Activated CD8-positive, alpha-beta memory T cell treated with anti-CD3 and anti-CD28 coated beads for 4 hours (primary cell): ENCODE data around the gene GFRA3.
"Not testable (repeated sequence)": the region's sequence is repeated elsewhere in the genome, so short reads cannot be mapped to it uniquely, and the experiment has no call there.

Experiments
- DNase-seq, 2 donors: peaks; one replicate each; pipeline ENCODE4 v3.0.0-alpha.2; 2020; ENCODE audit warnings: low read depth in 2 of 2

The GFRA3 gene

GRCh38 chr5:138274189-138274853 lies at the start of gene GFRA3:
Gene GFRA3, minus strand, starts transcription at chr5:138274621. Its CDS starts 197 bp downstream, at chr5:138274424.
- DNase-seq, result no peak

- not testable (repeated sequence) for DNase-seq
Observed at GRCh38 chr5:138318211-138318610, 43.8 kb upstream of the GFRA3 start.

GRCh38 chr5:138316355-138316754 lies 41.9 kb upstream of the GFRA3 start:
- no peak for DNase-seq

GRCh38 chr5:138315751-138316278 lies 41.4 kb upstream of the GFRA3 start:
- no peak for DNase-seq

GRCh38 chr5:138305797-138306196 lies 31.4 kb upstream of the GFRA3 start:
- no peak for DNase-seq

- no peak for DNase-seq
Observed at GRCh38 chr5:138303372-138303771, 29.0 kb upstream of the GFRA3 start.

GRCh38 chr5:138289296-138289695 lies 14.9 kb upstream of the GFRA3 start:
- DNase-seq, result no peak

GRCh38 chr5:138287246-138287645 lies 12.8 kb upstream of the GFRA3 start:
- DNase-seq, result no peak

- no peak for DNase-seq
Observed at GRCh38 chr5:138282920-138283742, 8.7 kb upstream of the GFRA3 start.

GRCh38 chr5:138280915-138281314 lies 6.5 kb upstream of the GFRA3 start:
- DNase-seq, result no peak

- no peak for DNase-seq
Observed at GRCh38 chr5:138276402-138277054, 2.1 kb upstream of the GFRA3 start.

- DNase-seq, result no peak
Observed at GRCh38 chr5:138275895-138276294, 1.5 kb upstream of the GFRA3 start.

GRCh38 chr5:138275379-138275782 lies 960 bp upstream of the GFRA3 start:
- DNase-seq, result no peak

- no peak for DNase-seq
Observed at GRCh38 chr5:138273834-138274188, 610 bp downstream of the GFRA3 start.

GRCh38 chr5:138272681-138273080 lies 1.7 kb downstream of the GFRA3 start:
- no peak for DNase-seq

GRCh38 chr5:138271281-138271680 lies 3.1 kb downstream of the GFRA3 start:
- DNase-seq, result no peak

- no peak for DNase-seq
Observed at GRCh38 chr5:138264183-138264582, 10.2 kb downstream of the GFRA3 start.

GRCh38 chr5:138263581-138263980 lies 10.8 kb downstream of the GFRA3 start:
- no peak for DNase-seq

- DNase-seq, result no peak
Observed at GRCh38 chr5:138258704-138259292, 15.6 kb downstream of the GFRA3 start.

- DNase-seq, result no peak
Observed at GRCh38 chr5:138257583-138257982, 16.8 kb downstream of the GFRA3 start.

GRCh38 chr5:138252944-138253343 lies 21.5 kb downstream of the GFRA3 start:
- DNase-seq, result no peak

- not testable (repeated sequence) for DNase-seq
Observed at GRCh38 chr5:138247800-138248199, 26.6 kb downstream of the GFRA3 start.
